A549 (cell line): Measurements from ENCODE around the gene SLC49A3.

Source experiments
- CTCF ChIP-seq: fragments of >200 bp; sonication (Bioruptor Twin); formaldehyde crosslinking; IDR thresholded peaks from 3 replicates; pipeline ENCODE4 v1.5.1; 2016
- JUN ChIP-seq, 2 experiments: fragments of >200 bp; sonication (Bioruptor Twin); formaldehyde crosslinking; IDR thresholded peaks; 2 replicates in 1 of 2; 3 replicates in 1 of 2; pipeline ENCODE4 v1.6.1; 2016 to 2017
- KDM1A ChIP-seq: fragments of 200-600 bp; sonication (generic); IDR thresholded peaks from 2 replicates; pipeline ENCODE4 v1.6.1; 2016; ENCODE audit warnings: low read depth, mild to moderate bottlenecking
- PHF8 ChIP-seq: fragments of 200-600 bp; sonication (generic); IDR thresholded peaks from 2 replicates; pipeline ENCODE4 v1.6.1; 2016; ENCODE audit warnings: low read depth, mild to moderate bottlenecking, antibody characterized with exemption, moderate library complexity, borderline replicate concordance
- POLR2A ChIP-seq: IDR thresholded peaks from 2 replicates; pipeline ENCODE4 v1.6.1; 2012; ENCODE audit warnings: mild to moderate bottlenecking, low read length
- RCOR1 ChIP-seq: fragments of 150-350 bp; IDR thresholded peaks from 2 replicates; pipeline ENCODE4 v1.6.1; 2014; ENCODE audit warnings: antibody characterized with exemption, low read length, low read depth
- REST ChIP-seq: fragments of 200-600 bp; sonication (generic); IDR thresholded peaks from 2 replicates; pipeline ENCODE4 v1.6.1; 2016; ENCODE audit warnings: antibody characterized with exemption, mild to moderate bottlenecking, moderate library complexity

- TF ChIP-seq CTCF (no peak), RCOR1 (no peak), KDM1A (no peak), POLR2A (no peak), JUN (IDR thresholded peaks at IDR 0.05) (no peak), PHF8 (no peak), REST (no peak)
Observed at GRCh38 chr4:718460-718859, 29.5 kb upstream of the SLC49A3 start.
